Measurements from ENCODE around the gene NCAPD3.

The NCAPD3 gene

DNA sequence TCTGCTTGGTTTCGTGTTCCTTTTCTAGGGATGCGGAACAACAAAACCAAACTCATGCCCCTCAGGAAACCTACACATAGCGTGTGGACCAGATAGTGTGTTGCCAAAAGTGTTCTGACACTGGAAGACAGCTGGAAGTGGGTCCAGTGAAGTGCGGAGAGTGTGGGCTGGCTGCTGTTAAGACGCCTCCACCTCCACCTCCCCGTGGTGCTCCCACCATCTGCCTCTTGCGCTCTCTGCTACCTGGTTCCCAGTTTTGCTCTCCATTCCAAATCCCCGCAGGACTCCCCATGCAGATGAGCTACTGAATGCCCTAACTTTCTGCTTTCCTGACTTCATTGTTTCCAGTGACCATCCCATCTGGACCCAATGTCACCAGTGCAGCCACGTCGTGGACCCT lies 51.8 kb downstream of the NCAPD3 start:
- TF ChIP-seq FOXP2 (optimal IDR thresholded peaks at IDR 0.05; ENCODE audit: control extremely low read depth, extremely low read length, insufficient read depth) (no peak), POLR2AphosphoS5 (IDR thresholded peaks at IDR 0.05; ENCODE audit: borderline replicate concordance, low read depth, low read length) (no peak), EZH2 (IDR thresholded peaks at IDR 0.05) (no peak)
- H3K27ac ChIP-seq = no peak overlapping the region
- H3K4me3 ChIP-seq = no peak overlapping the region
- no peaks in the 10 kb centered on the region; the same call in 1 of the 2 replicates for H3K9me3 ChIP-seq (ENCODE audit: low read depth, low read length)
- H3K9ac ChIP-seq (ENCODE audit: insufficient read length) = no peak overlapping the region
- DNase-seq (ENCODE audit: low read depth, low spot score) = no peak
- peaks cover 97% of the 10 kb centered on the region for H3K36me3 ChIP-seq (ENCODE audit: insufficient read depth, low read length)

DNA sequence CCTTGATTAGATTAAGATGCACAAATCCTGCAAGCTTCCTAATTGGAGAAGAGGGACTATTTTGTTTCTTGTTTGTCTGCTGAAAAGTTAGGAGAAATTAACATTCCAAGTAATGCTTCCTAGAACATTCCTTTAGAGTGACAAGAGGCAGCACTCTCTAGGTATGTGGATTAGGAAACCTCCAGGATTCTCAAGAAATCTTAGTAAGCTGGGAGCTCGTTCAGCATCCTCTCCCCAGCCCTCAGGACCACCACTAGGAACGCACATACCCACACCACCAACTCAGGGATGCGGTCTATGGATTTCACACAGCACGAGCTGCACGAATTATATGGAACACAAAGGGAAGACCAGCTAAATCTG lies 52.9 kb downstream of the NCAPD3 start:
- H3K27ac ChIP-seq = no peak overlapping the region
- peaks cover 87% of the 10 kb centered on the region for H3K36me3 ChIP-seq (ENCODE audit: insufficient read depth, low read length)
- H3K9me3 ChIP-seq (ENCODE audit: low read depth, low read length) = no peaks in the 10 kb centered on the region; the same call in 1 of the 2 replicates
- no peak overlapping the region for H3K4me3 ChIP-seq
- TF ChIP-seq FOXP2 (optimal IDR thresholded peaks at IDR 0.05; ENCODE audit: control extremely low read depth, extremely low read length, insufficient read depth) = no peak
- TF ChIP-seq EZH2 (IDR thresholded peaks at IDR 0.05) = no peak
- no peak for TF ChIP-seq POLR2AphosphoS5 (IDR thresholded peaks at IDR 0.05; ENCODE audit: borderline replicate concordance, low read depth, low read length)
- DNase-seq (ENCODE audit: low read depth, low spot score) = no peak
- no peak overlapping the region for H3K9ac ChIP-seq (ENCODE audit: insufficient read length)

DNA sequence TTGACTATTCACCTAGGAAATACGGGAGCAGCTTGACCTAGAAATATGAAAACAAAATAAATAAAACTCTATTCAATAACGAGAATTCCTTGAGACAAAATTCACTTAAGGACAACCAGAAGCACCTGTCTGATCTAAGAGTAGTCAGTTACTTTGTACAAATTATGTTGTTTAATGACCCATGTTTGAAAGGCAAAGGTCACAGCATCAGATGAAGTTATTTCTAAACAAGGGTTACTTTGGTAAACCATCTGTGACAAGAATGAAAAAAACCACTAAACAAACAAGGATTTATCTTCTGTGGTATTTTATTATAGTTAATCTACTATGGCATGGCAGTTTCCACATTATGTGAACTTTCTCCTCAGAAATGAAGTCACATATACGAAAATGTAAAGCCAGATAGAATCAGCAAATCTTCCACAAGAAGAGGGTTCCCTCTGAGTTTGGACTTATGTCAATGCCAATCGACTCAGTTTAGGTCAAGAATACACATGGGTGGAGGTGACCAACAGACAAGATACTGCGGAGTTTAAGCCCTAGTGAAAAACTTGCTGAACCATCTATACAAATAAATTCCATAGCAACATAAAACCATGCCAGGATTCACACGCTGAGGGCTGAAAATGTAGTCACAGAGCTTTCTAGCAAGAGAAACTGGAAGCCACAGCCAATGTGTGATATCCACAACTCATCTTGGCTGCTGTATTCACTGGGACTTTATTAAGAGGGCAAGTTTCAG lies 53.4 kb downstream of the NCAPD3 start:
- Histone ChIP-seq H3K4me3 (no peak overlapping the region), H3K27ac (no peak overlapping the region), H3K36me3 (ENCODE audit: insufficient read depth, low read length) (peaks cover 86% of the 10 kb centered on the region), H3K9ac (ENCODE audit: insufficient read length) (no peak overlapping the region), H3K9me3 (ENCODE audit: low read depth, low read length) (no peaks in the 10 kb centered on the region; the same call in 1 of the 2 replicates)
- DNase-seq (ENCODE audit: low read depth, low spot score) = no peak
- no peak for TF ChIP-seq POLR2AphosphoS5 (IDR thresholded peaks at IDR 0.05; ENCODE audit: borderline replicate concordance, low read depth, low read length)

DNA sequence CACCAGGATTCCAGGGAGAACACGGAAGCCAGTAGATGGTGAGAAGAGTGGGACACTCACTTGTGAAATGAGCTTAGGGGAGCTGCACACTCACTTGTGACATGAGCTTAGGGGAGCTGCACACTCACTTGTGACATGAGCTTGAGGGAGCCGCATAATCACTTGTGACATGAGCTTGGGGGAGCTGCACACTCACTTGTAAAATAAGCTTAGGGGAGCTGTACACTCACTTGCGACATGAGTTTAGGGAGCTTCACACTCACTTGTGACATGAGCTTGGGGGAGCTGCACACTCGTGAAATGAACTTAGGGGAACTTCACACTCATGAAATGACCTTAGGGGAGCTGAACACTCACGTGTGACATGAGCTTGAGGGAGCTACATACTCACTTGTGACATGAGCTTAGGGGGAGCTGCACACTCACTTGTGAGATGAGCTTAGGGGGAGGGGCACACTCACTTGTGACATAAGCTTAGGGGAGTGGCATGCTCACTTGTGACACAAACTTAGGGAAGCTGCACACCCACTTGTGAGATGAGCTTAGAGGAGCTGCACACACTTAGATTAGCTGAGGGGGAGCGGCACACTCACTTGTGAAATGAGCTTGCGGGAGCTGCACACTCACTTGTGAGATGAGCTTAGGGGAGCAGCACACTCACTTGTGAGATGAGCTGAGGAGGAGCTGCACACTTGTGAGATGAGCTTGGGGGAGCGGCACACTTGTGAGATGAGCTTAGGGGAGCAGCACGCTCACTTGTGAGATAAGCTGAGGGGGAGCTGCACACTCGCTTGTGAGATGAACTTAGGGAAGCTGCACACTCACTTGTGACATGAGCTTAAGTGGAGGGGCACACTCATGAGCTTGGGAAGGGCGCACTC lies 59.0 kb downstream of the NCAPD3 start:
- H3K4me3 ChIP-seq = no peak overlapping the region
- H3K36me3 ChIP-seq (ENCODE audit: insufficient read depth, low read length) = peaks cover 88% of the 10 kb centered on the region
- no peak for TF ChIP-seq POLR2AphosphoS5 (IDR thresholded peaks at IDR 0.05; ENCODE audit: borderline replicate concordance, low read depth, low read length)
- no peak for TF ChIP-seq EZH2 (IDR thresholded peaks at IDR 0.05)
- TF ChIP-seq FOXP2 (optimal IDR thresholded peaks at IDR 0.05; ENCODE audit: control extremely low read depth, extremely low read length, insufficient read depth) = no peak
- peaks cover 4% of the 10 kb centered on the region; the same call in 1 of the 2 replicates for H3K9me3 ChIP-seq (ENCODE audit: low read depth, low read length)
- H3K27ac ChIP-seq = no peak overlapping the region
- no peak overlapping the region for H3K9ac ChIP-seq (ENCODE audit: insufficient read length)
- no peak for DNase-seq (ENCODE audit: low read depth, low spot score)

DNA sequence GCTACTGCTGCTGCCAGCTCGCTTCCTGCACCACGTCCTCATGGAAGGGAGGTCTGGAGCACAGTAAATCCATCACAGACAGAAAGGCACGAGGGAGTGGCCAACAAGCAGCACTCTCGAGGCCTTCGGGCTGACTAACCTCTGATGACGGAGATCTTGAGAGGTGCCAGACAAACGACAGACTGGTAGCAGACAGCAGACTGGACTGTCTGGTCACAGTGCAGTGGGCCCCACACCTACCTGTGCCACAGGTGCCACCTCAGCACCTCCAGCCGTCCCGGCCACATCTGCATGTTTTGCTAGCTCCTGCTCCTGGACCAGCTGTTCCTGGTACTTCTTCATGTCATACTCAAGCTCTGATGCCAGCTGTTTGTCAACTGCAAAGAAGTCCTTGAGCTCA lies 64.1 kb downstream of the NCAPD3 start:
- no peak for TF ChIP-seq POLR2AphosphoS5 (IDR thresholded peaks at IDR 0.05; ENCODE audit: borderline replicate concordance, low read depth, low read length)
- no peak for TF ChIP-seq EZH2 (IDR thresholded peaks at IDR 0.05)
- TF ChIP-seq FOXP2 (optimal IDR thresholded peaks at IDR 0.05; ENCODE audit: control extremely low read depth, extremely low read length, insufficient read depth) = no peak
- no peak for DNase-seq (ENCODE audit: low read depth, low spot score)
- Histone ChIP-seq H3K4me3 (no peak overlapping the region), H3K9ac (ENCODE audit: insufficient read length) (no peak overlapping the region), H3K27ac (no peak overlapping the region), H3K36me3 (ENCODE audit: insufficient read depth, low read length) (peaks cover 88% of the 10 kb centered on the region), H3K9me3 (ENCODE audit: low read depth, low read length) (peaks cover 4% of the 10 kb centered on the region; the same call in 1 of the 2 replicates)

DNA sequence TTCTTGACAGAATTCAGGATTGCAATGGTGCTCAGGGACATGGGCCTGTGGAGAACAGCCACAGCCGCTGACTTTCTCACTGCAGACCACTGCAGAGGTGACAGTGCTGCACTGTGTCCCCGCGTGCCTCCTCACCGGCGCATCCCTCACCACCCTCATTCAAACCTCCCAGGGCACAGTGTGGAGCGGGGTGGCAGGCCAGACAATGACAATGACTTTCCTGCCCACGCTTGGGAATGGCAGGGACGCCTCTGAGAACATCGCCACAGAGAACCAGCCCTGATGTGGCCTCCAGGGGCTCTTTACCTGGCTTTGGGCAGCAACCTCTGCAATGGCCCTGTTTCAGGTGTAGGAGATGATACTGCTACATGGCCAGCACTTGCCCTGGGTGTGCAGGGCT lies 65.7 kb downstream of the NCAPD3 start:
- peaks cover 75% of the 10 kb centered on the region for H3K36me3 ChIP-seq (ENCODE audit: insufficient read depth, low read length)
- DNase-seq (ENCODE audit: low read depth, low spot score) = no peak

DNA sequence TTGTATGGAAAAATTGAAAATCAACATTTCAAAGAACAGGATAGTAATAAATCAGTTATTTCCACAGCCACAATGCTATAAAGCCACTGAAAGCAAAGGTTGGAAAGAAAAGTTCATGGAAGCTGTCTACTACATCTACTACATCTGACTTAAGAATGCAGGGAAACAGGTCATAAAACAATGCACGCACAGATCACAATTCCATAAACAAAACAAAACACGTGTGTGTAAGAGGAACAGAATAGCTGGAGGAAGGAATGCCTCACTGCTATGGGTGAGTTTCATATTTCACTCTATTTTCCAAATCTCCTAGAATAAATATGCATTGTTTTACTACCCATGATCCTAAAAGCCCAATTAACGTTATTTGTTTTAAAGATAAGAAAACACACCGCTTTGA lies 66.3 kb downstream of the NCAPD3 start:
- no peak for DNase-seq (ENCODE audit: low read depth, low spot score)
- no peak overlapping the region for H3K27ac ChIP-seq
- TF ChIP-seq EZH2 (IDR thresholded peaks at IDR 0.05) (no peak), FOXP2 (optimal IDR thresholded peaks at IDR 0.05; ENCODE audit: control extremely low read depth, extremely low read length, insufficient read depth) (no peak), POLR2AphosphoS5 (IDR thresholded peaks at IDR 0.05; ENCODE audit: borderline replicate concordance, low read depth, low read length) (no peak)

More for the DNA sequence above, 65.7 kb downstream of the NCAPD3 start:
- Histone ChIP-seq H3K9me3 (ENCODE audit: low read depth, low read length) (no peaks in the 10 kb centered on the region), H3K4me3 (no peak overlapping the region), H3K27ac (no peak overlapping the region), H3K9ac (ENCODE audit: insufficient read length) (no peak overlapping the region)
- TF ChIP-seq FOXP2 (optimal IDR thresholded peaks at IDR 0.05; ENCODE audit: control extremely low read depth, extremely low read length, insufficient read depth) = no peak

DNA sequence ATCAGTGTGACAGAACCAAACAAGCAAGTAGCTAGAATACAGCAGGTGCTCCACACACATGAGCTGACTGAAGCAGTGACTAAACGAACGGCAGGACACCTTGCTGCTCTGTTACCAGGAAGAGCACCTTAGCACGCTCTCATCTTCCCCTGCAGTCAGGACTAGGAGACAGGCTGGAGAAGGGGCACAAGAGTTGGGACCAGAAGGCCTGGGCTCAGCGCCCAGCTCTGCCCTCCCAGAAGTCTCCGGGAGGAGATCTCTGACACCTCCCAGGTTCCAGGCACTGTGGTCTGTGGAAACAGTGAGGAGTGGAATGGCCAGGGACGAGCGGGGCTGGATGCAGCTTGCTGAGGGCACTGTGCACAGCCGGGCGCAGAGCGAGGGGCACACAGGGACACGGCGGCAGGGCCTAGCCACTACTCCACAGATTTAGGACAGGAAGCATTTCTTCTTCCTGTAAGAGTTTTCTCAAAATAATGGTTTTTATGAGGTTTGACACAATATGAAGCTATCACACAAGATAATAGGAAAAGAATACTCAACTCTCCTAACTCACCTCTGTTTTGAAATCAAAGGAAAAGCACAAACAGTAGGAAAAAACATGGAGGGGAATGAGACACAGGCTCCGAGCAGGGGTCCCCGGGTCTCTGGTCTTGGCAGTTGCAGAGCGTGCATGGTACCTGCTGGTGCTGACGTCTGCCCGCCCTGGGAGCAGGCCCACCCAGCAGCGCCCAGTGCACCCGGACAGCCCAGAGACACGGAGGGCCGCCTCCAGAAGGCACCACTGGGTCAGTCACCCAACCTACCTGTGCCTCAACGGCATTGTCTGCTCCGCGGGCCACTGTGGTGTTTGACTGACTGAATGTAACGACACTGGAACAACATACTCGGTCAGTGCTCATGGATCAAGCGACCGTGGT lies 67.6 kb downstream of the NCAPD3 start:
- H3K27ac ChIP-seq = no peak overlapping the region
- peaks cover 74% of the 10 kb centered on the region for H3K36me3 ChIP-seq (ENCODE audit: insufficient read depth, low read length)
- no peak overlapping the region for H3K9ac ChIP-seq (ENCODE audit: insufficient read length)
- H3K4me3 ChIP-seq = no peak overlapping the region
- no peaks in the 10 kb centered on the region for H3K9me3 ChIP-seq (ENCODE audit: low read depth, low read length)
- DNase-seq (ENCODE audit: low read depth, low spot score) = no peak
- no peak for TF ChIP-seq FOXP2 (optimal IDR thresholded peaks at IDR 0.05; ENCODE audit: control extremely low read depth, extremely low read length, insufficient read depth)
- no peak for TF ChIP-seq EZH2 (IDR thresholded peaks at IDR 0.05)
- TF ChIP-seq POLR2AphosphoS5 (IDR thresholded peaks at IDR 0.05; ENCODE audit: borderline replicate concordance, low read depth, low read length) = no peak

More for the DNA sequence above, 66.3 kb downstream of the NCAPD3 start:
- H3K36me3 ChIP-seq (ENCODE audit: insufficient read depth, low read length) = peaks cover 75% of the 10 kb centered on the region
- H3K9ac ChIP-seq (ENCODE audit: insufficient read length) = no peak overlapping the region
- no peaks in the 10 kb centered on the region for H3K9me3 ChIP-seq (ENCODE audit: low read depth, low read length)
- no peak overlapping the region for H3K4me3 ChIP-seq
